ENCODE measurements around the gene ZNF821. TPM values are rescaled to one million over a fixed set of nuclear protein-coding genes. Genes with fewer than 3 reads are reported as not detected.
"Not testable (repeated sequence)": the region's sequence is repeated elsewhere in the genome, so short reads cannot be mapped to it uniquely, and the experiment has no call there.

Gene ZNF821
- polyA plus RNA-seq, 1 donor: 11.2 TPM

- not testable (repeated sequence) for H3K4me3 ChIP-seq (ENCODE audit: low read length); DNase-seq; H3K27me3 ChIP-seq (ENCODE audit: control insufficient read depth, insufficient read depth, low read length); H3K27ac ChIP-seq (ENCODE audit: low read length); H3K36me3 ChIP-seq (ENCODE audit: control insufficient read depth, insufficient read depth, low read length); H3K9me3 ChIP-seq (ENCODE audit: control insufficient read depth, low read depth, low read length); H3K4me1 ChIP-seq (ENCODE audit: control insufficient read depth, insufficient read depth, low read length)
- WGBS (ENCODE audit: insufficient coverage, low lambda C conversion rate): no CpG with 5 or more reads among the region's 10 CpGs
Measured at GRCh38 chr16:71817155-71817500, 66.9 kb downstream of the ZNF821 start.

GRCh38 chr16:71811261-71811803 lies 72.7 kb downstream of the ZNF821 start:
- H3K4me1 ChIP-seq (ENCODE audit: control insufficient read depth, insufficient read depth, low read length): peaks cover 6% of the 10 kb centered on the region
- no CpG with 5 or more reads among the region's 5 CpGs for WGBS (ENCODE audit: insufficient coverage, low lambda C conversion rate)
- no peaks in the 10 kb centered on the region for H3K27me3 ChIP-seq (ENCODE audit: control insufficient read depth, insufficient read depth, low read length)
- no peaks in the 10 kb centered on the region for H3K9me3 ChIP-seq (ENCODE audit: control insufficient read depth, low read depth, low read length)
- H3K4me3 ChIP-seq (ENCODE audit: low read length): no peak overlapping the region
- peaks cover 1% of the 10 kb centered on the region for H3K36me3 ChIP-seq (ENCODE audit: control insufficient read depth, insufficient read depth, low read length)
- no peak for DNase-seq
- H3K27ac ChIP-seq (ENCODE audit: low read length): no peak overlapping the region

GRCh38 chr16:71810155-71810530 lies 73.8 kb downstream of the ZNF821 start:
- no CpG with 5 or more reads among the region's 11 CpGs for whole genome bisulfite sequencing (ENCODE audit: insufficient coverage, low lambda C conversion rate)
- H3K27me3 ChIP-seq (ENCODE audit: control insufficient read depth, insufficient read depth, low read length); H3K4me3 ChIP-seq (ENCODE audit: low read length): not testable (repeated sequence)

More at GRCh38 chr16:71810155-71810530, 73.8 kb downstream of the ZNF821 start:
- H3K9me3 ChIP-seq (ENCODE audit: control insufficient read depth, low read depth, low read length); DNase-seq; H3K4me1 ChIP-seq (ENCODE audit: control insufficient read depth, insufficient read depth, low read length); H3K36me3 ChIP-seq (ENCODE audit: control insufficient read depth, insufficient read depth, low read length): not testable (repeated sequence)
- H3K27ac ChIP-seq (ENCODE audit: low read length): peak overlapping the region; percentile 91

Other genes with a start within 250 kb of the ZNF821 start
- 19.6 TPM for gene PHLPP2, start 159.5 kb downstream of the ZNF821 start, polyA plus RNA-seq
- gene AP1G1, start 75.3 kb downstream of the ZNF821 start, polyA plus RNA-seq: 65.2 TPM
- 21.2 TPM for gene ATXN1L, start 38.2 kb downstream of the ZNF821 start, polyA plus RNA-seq
- gene IST1, start 11.3 kb upstream of the ZNF821 start, polyA plus RNA-seq: 236 TPM
- 0.04 TPM for gene PKD1L3, start 116.2 kb upstream of the ZNF821 start, polyA plus RNA-seq
- gene DHODH, start 124.6 kb upstream of the ZNF821 start, polyA plus RNA-seq: 9.3 TPM
- 0.73 TPM for gene HP, start 170.3 kb upstream of the ZNF821 start, polyA plus RNA-seq
- 0.46 TPM for gene HPR, start 179.0 kb upstream of the ZNF821 start, polyA plus RNA-seq
- gene TXNL4B, start 209.4 kb upstream of the ZNF821 start, polyA plus RNA-seq: 18.9 TPM
- 60.7 TPM for gene DHX38, start 209.7 kb upstream of the ZNF821 start, polyA plus RNA-seq

Data from large intestine (tissue), 3 donors.